ENCODE results near the gene PTPRT.

Gene PTPRT

DNA sequence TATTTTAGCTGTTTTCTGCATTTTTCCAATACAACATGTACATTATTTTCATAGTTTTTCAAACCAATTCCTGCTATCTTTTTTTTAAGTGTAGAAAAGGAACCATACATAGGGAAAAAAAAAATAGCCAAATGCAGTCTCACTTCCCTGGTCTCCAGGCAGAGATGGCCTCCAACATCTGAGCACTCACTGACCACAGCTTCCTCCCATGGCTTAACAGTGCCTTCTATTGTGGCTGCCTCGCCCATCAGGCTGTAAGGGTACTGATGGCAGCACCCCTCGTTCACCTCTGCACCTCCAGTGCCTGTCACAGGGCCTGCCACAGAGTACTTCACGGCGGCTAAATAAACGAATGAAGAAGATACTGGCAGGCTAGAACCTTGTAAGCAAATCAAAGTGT is 591.1 kb downstream of the PTPRT start:
- no peak for DNase-seq
- no peak overlapping the region for H3K4me2 ChIP-seq (ENCODE audit: low read depth, low read length)
- H3F3A ChIP-seq (ENCODE audit: insufficient read depth, low read length) = no peaks in the 10 kb centered on the region
- no peak overlapping the region for H3K27ac ChIP-seq (ENCODE audit: low read length)
- no peaks in the 10 kb centered on the region for H4K20me1 ChIP-seq (ENCODE audit: insufficient read depth, low read length)
- H3K27me3 ChIP-seq (replicated peaks; ENCODE audit: insufficient read depth, low read length) = no peaks in the 10 kb centered on the region
- TF ChIP-seq, protein P1, sequence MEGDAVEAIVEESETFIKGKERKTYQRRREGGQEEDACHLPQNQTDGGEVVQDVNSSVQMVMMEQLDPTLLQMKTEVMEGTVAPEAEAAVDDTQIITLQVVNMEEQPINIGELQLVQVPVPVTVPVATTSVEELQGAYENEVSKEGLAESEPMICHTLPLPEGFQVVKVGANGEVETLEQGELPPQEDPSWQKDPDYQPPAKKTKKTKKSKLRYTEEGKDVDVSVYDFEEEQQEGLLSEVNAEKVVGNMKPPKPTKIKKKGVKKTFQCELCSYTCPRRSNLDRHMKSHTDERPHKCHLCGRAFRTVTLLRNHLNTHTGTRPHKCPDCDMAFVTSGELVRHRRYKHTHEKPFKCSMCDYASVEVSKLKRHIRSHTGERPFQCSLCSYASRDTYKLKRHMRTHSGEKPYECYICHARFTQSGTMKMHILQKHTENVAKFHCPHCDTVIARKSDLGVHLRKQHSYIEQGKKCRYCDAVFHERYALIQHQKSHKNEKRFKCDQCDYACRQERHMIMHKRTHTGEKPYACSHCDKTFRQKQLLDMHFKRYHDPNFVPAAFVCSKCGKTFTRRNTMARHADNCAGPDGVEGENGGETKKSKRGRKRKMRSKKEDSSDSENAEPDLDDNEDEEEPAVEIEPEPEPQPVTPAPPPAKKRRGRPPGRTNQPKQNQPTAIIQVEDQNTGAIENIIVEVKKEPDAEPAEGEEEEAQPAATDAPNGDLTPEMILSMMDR (IDR thresholded peaks at IDR 0.05; ENCODE audit: low read length) = no peak
- TF ChIP-seq EZH2 (optimal IDR thresholded peaks at IDR 0.05; ENCODE audit: low read depth, low read length) (no peak), EZH2phosphoT487 (IDR thresholded peaks at IDR 0.05; ENCODE audit: low read length) (no peak)
- H3K4me3 ChIP-seq (ENCODE audit: low read length) = no peak overlapping the region
- no peak overlapping the region for H2AFZ ChIP-seq (ENCODE audit: low read length)
- H3K9me3 ChIP-seq (replicated peaks; ENCODE audit: insufficient read depth, low read length) = no peaks in the 10 kb centered on the region
- H3K4me1 ChIP-seq (ENCODE audit: low read length) = no peaks in the 10 kb centered on the region
- no peaks in the 10 kb centered on the region for H3K79me2 ChIP-seq (ENCODE audit: low read length)
- no peaks in the 10 kb centered on the region for H3K36me3 ChIP-seq (replicated peaks; ENCODE audit: insufficient read depth, low read length)
- H3K9ac ChIP-seq (ENCODE audit: low read length) = no peak overlapping the region
- no peaks in the 10 kb centered on the region for H3K9me2 ChIP-seq (replicated peaks; ENCODE audit: insufficient read depth, low read length)

DNA sequence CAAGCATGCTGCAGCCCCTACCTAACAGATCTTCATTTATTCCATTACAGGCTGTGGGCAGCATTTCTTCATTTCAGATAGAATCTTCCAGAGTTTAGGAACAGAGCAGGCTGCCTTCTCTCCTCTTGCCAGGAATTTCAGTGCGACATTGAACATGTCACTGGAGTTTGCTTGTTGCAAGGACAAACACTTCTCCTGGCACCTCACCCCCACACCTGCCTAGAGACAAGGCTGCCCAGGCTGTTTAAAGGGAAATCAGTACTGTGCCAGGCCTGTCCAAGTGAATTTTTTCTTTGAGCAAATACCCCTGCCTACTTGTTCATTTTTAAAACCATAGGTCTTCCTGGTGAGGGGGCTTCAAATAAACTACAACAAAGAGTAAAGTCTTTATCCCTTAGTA is 594.1 kb downstream of the PTPRT start:
- Histone ChIP-seq H3K36me3 (replicated peaks; ENCODE audit: insufficient read depth, low read length) (no peaks in the 10 kb centered on the region), H2AFZ (ENCODE audit: low read length) (no peak overlapping the region)

DNA sequence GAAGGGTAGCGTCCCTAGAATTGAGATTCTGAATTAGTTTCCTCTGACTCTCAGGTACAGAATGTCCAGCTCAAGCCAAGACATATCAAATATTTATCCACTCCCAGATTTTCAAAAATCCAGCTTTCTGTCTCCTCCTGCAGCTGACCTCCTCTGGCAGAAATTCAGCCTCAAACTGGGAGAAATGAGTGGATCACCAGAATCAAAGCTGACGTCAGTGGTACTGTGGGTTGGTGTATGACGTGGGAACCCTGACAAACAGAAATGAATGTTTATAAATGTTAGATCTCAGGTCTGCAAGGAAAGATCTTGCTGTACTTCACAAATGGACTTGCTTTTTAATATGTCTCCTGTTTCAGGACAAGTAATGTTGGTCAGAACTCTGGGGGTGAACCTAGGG is 595.0 kb downstream of the PTPRT start:
- H3K9ac ChIP-seq (ENCODE audit: low read length) = no peak overlapping the region
- H2AFZ ChIP-seq (ENCODE audit: low read length) = no peak overlapping the region
- no peaks in the 10 kb centered on the region for H3K4me1 ChIP-seq (ENCODE audit: low read length)
- no peaks in the 10 kb centered on the region for H3K9me3 ChIP-seq (replicated peaks; ENCODE audit: insufficient read depth, low read length)
- no peaks in the 10 kb centered on the region for H3K36me3 ChIP-seq (replicated peaks; ENCODE audit: insufficient read depth, low read length)
- H3K27ac ChIP-seq (ENCODE audit: low read length) = no peak overlapping the region
- TF ChIP-seq, protein P1 (IDR thresholded peaks at IDR 0.05; ENCODE audit: low read length) = no peak
- TF ChIP-seq EZH2phosphoT487 (IDR thresholded peaks at IDR 0.05; ENCODE audit: low read length) (no peak), EZH2 (optimal IDR thresholded peaks at IDR 0.05; ENCODE audit: low read depth, low read length) (no peak)
- no peaks in the 10 kb centered on the region for H3K9me2 ChIP-seq (replicated peaks; ENCODE audit: insufficient read depth, low read length)
- no peak overlapping the region for H3K4me3 ChIP-seq (ENCODE audit: low read length)
- H4K20me1 ChIP-seq (ENCODE audit: insufficient read depth, low read length) = no peaks in the 10 kb centered on the region
- DNase-seq = no peak
- H3K4me2 ChIP-seq (ENCODE audit: low read depth, low read length) = no peak overlapping the region
- no peaks in the 10 kb centered on the region for H3F3A ChIP-seq (ENCODE audit: insufficient read depth, low read length)
- no peaks in the 10 kb centered on the region for H3K79me2 ChIP-seq (ENCODE audit: low read length)
- no peaks in the 10 kb centered on the region for H3K27me3 ChIP-seq (replicated peaks; ENCODE audit: insufficient read depth, low read length)

More for the DNA sequence above, 594.1 kb downstream of the PTPRT start:
- no peaks in the 10 kb centered on the region for H3K9me3 ChIP-seq (replicated peaks; ENCODE audit: insufficient read depth, low read length)
- no peaks in the 10 kb centered on the region for H3K27me3 ChIP-seq (replicated peaks; ENCODE audit: insufficient read depth, low read length)
- no peaks in the 10 kb centered on the region for H3K79me2 ChIP-seq (ENCODE audit: low read length)
- DNase-seq = no peak
- no peak overlapping the region for H3K4me2 ChIP-seq (ENCODE audit: low read depth, low read length)
- no peaks in the 10 kb centered on the region for H3K9me2 ChIP-seq (replicated peaks; ENCODE audit: insufficient read depth, low read length)
- no peak overlapping the region for H3K4me3 ChIP-seq (ENCODE audit: low read length)
- H3F3A ChIP-seq (ENCODE audit: insufficient read depth, low read length) = no peaks in the 10 kb centered on the region
- TF ChIP-seq, protein P1 (IDR thresholded peaks at IDR 0.05; ENCODE audit: low read length) = no peak
- TF ChIP-seq EZH2 (optimal IDR thresholded peaks at IDR 0.05; ENCODE audit: low read depth, low read length) = no peak
- no peak for TF ChIP-seq EZH2phosphoT487 (IDR thresholded peaks at IDR 0.05; ENCODE audit: low read length)
- H3K4me1 ChIP-seq (ENCODE audit: low read length) = no peaks in the 10 kb centered on the region
- no peak overlapping the region for H3K27ac ChIP-seq (ENCODE audit: low read length)
- no peaks in the 10 kb centered on the region for H4K20me1 ChIP-seq (ENCODE audit: insufficient read depth, low read length)
- no peak overlapping the region for H3K9ac ChIP-seq (ENCODE audit: low read length)

Data from MM.1S (cell line).